H1 (cell line): ENCODE results near the gene PATJ. TPM values are rescaled to one million over a fixed set of nuclear protein-coding genes. Genes with fewer than 3 reads are reported as not detected.

Source experiments
- CTCF ChIA-PET: fragments of 300-600 bp; sonication (Branson Sonifier 250); formaldehyde crosslinking; loops from one replicate; lab custom pipeline; 2021; ENCODE audit not compliant: partially characterized antibody; lab: Charles Lee
- POLR2A ChIA-PET: fragments of 300-600 bp; sonication (Branson Sonifier 250); formaldehyde crosslinking; loops from one replicate; lab custom pipeline; 2021; ENCODE audit warnings: inconsistent platforms; ENCODE audit not compliant: partially characterized antibody; lab: Charles Lee
- DNase-seq, 2 experiments: peaks; one replicate each; pipeline versions ENCODE4 v3.0.0 to v3.0.0-alpha.2; 2010 to 2022; ENCODE audit warnings: low spot score in 2 of 2, low read depth in 1 of 2, mixed read lengths in 1 of 2
- FAIRE-seq: peaks from 2 replicates; lab custom pipeline; 2011; peaks lifted over from hg19 to GRCh38; lab: Jason Lieb, UNC
- H2AFZ ChIP-seq: 2 replicates; pipeline ENCODE4 v1.8.1; 2012; ENCODE audit warnings: low read length, inconsistent platforms
- H2AK5ac ChIP-seq: 2 replicates; pipeline ENCODE4 v1.6.1; 2013; ENCODE audit warnings: low read depth, low read length
- H2BK120ac ChIP-seq: replicated peaks from 2 replicates; pipeline ENCODE3; 2013; ENCODE audit warnings: low read depth, low read length, inconsistent platforms
- H2BK12ac ChIP-seq: 2 replicates; pipeline ENCODE4 v1.6.1; 2013; ENCODE audit warnings: low read depth, low read length
- H2BK15ac ChIP-seq: 2 replicates; pipeline ENCODE4 v1.6.1; 2013; ENCODE audit warnings: low read length
- H2BK20ac ChIP-seq: 2 replicates; pipeline ENCODE4 v1.6.1; 2013; ENCODE audit warnings: low read length
- H2BK5ac ChIP-seq: 2 replicates; pipeline ENCODE4 v1.6.1; 2013; ENCODE audit warnings: low read depth, low read length
- H3K14ac ChIP-seq: 2 replicates; pipeline ENCODE4 v1.6.1; 2013; ENCODE audit warnings: inconsistent platforms; ENCODE audit not compliant: insufficient read length
- H3K18ac ChIP-seq: 2 replicates; pipeline ENCODE4 v1.6.1; 2013; ENCODE audit warnings: low read length; ENCODE audit errors: extremely low read depth
- H3K23ac ChIP-seq: 2 replicates; pipeline ENCODE4 v1.6.1; 2013; ENCODE audit warnings: inconsistent platforms; ENCODE audit not compliant: insufficient read length
- H3K23me2 ChIP-seq: 2 replicates; pipeline ENCODE4 v1.6.1; 2013; ENCODE audit warnings: low read depth, low read length
- H3K27ac ChIP-seq: 2 replicates; pipeline ENCODE4 v1.6.1; 2011; ENCODE audit warnings: low read depth, low read length, inconsistent platforms
- H3K27me3 ChIP-seq, 4 experiments: replicated peaks in 1 of 4; 1 replicate in 1 of 4; 2 replicates in 3 of 4; pipeline versions ENCODE4 v1.6.1 to v1.8.1; 2011 to 2013; ENCODE audit warnings: low read length in 3 of 4, mild to moderate bottlenecking in 3 of 4, inconsistent platforms in 2 of 4, mixed read lengths in 2 of 4, moderate library complexity in 1 of 4; ENCODE audit not compliant: control insufficient read depth in 3 of 4, insufficient read depth in 3 of 4; ENCODE audit errors: extremely low read depth in 1 of 4
- H3K36me3 ChIP-seq, 4 experiments: 2 replicates each; pipeline versions ENCODE4 v1.6.1 to v1.8.1; 2011 to 2013; ENCODE audit warnings: mild to moderate bottlenecking in 4 of 4, low read length in 3 of 4, moderate library complexity in 2 of 4, control low read depth in 1 of 4, inconsistent platforms in 1 of 4; ENCODE audit not compliant: insufficient read depth in 4 of 4, control insufficient read depth in 2 of 4
- H3K4ac ChIP-seq: replicated peaks from 2 replicates; pipeline ENCODE3; 2013; ENCODE audit warnings: low read length, low read depth, mixed read lengths, inconsistent platforms; ENCODE audit not compliant: insufficient read length
- H3K4me1 ChIP-seq, 4 experiments: replicated peaks in 1 of 4; 1 replicate in 1 of 4; 2 replicates in 3 of 4; pipeline versions ENCODE4 v1.6.1 to v1.8.1; 2011 to 2013; ENCODE audit warnings: low read length in 3 of 4, inconsistent platforms in 2 of 4, mixed read lengths in 1 of 4; ENCODE audit not compliant: insufficient read depth in 4 of 4, control insufficient read depth in 3 of 4
- H3K4me2 ChIP-seq, 2 experiments: 2 replicates each; pipeline versions ENCODE4 v1.6.1 to v1.8.1; 2011 to 2013; ENCODE audit warnings: low read depth in 2 of 2, low read length in 2 of 2, control low read depth in 1 of 2, inconsistent platforms in 1 of 2, mild to moderate bottlenecking in 1 of 2; ENCODE audit not compliant: insufficient read depth in 1 of 2
- H3K4me3 ChIP-seq, 4 experiments: fragments of 200-600, 300-600 bp in 1 of 4; sonication (generic), shearing (Covaris generic), sonication (Bioruptor Twin) in 1 of 4; 2 replicates each; pipeline versions ENCODE4 v1.5.1 to v1.8.1; 2011 to 2016; ENCODE audit warnings: low read length in 4 of 4, low read depth in 3 of 4, control low read depth in 2 of 4, inconsistent platforms in 2 of 4, mild to moderate bottlenecking in 2 of 4, mixed read lengths in 1 of 4, moderate library complexity in 1 of 4; ENCODE audit not compliant: insufficient read depth in 2 of 4; ENCODE audit errors: extremely low read depth in 1 of 4
- H3K56ac ChIP-seq: replicated peaks from 2 replicates; pipeline ENCODE3; 2013; ENCODE audit warnings: low read depth, mild to moderate bottlenecking, mixed read lengths, low read length, inconsistent platforms; ENCODE audit not compliant: insufficient read length
- H3K79me1 ChIP-seq: 2 replicates; pipeline ENCODE4 v1.6.1; 2013; ENCODE audit warnings: low read depth, low read length, control low read depth
- H3K79me2 ChIP-seq, 2 experiments: 2 replicates each; pipeline versions ENCODE4 v1.6.1 to v1.8.1; 2012 to 2013; ENCODE audit warnings: low read length in 2 of 2, mild to moderate bottlenecking in 2 of 2, inconsistent platforms in 1 of 2; ENCODE audit not compliant: insufficient read depth in 2 of 2, control insufficient read depth in 1 of 2
- H3K9ac ChIP-seq, 4 experiments: replicated peaks in 1 of 4; 1 replicate in 1 of 4; 2 replicates in 3 of 4; pipeline versions ENCODE4 v1.6.1 to v1.8.1; 2011 to 2013; ENCODE audit warnings: low read depth in 3 of 4, low read length in 3 of 4, control low read depth in 2 of 4, mild to moderate bottlenecking in 2 of 4, moderate library complexity in 2 of 4, inconsistent platforms in 1 of 4; ENCODE audit errors: extremely low read depth in 1 of 4
- H3K9me3 ChIP-seq, 2 experiments: 2 replicates each; pipeline versions ENCODE4 v1.6.1 to v1.8.1; 2012 to 2013; ENCODE audit warnings: mild to moderate bottlenecking in 2 of 2, moderate library complexity in 2 of 2, control low read depth in 1 of 2, inconsistent platforms in 1 of 2, low read depth in 1 of 2, low read length in 1 of 2, mixed read lengths in 1 of 2; ENCODE audit not compliant: insufficient read depth in 2 of 2
- H4K20me1 ChIP-seq, 2 experiments: replicated peaks in 1 of 2; 2 replicates each; pipeline versions ENCODE3 to v1.8.1; 2011 to 2013; ENCODE audit warnings: inconsistent platforms in 2 of 2, low read length in 2 of 2, mild to moderate bottlenecking in 1 of 2; ENCODE audit not compliant: insufficient read depth in 2 of 2, control insufficient read depth in 1 of 2
- H4K5ac ChIP-seq: 2 replicates; pipeline ENCODE4 v1.6.1; 2013; ENCODE audit warnings: low read length, low read depth, mixed read lengths, inconsistent platforms; ENCODE audit not compliant: insufficient read length
- H4K8ac ChIP-seq: 2 replicates; pipeline ENCODE4 v1.8.0; 2013; ENCODE audit warnings: mild to moderate bottlenecking, moderate library complexity, low read length, inconsistent platforms; ENCODE audit not compliant: insufficient read depth; ENCODE audit errors: extremely low read depth
- H4K91ac ChIP-seq: replicated peaks from 2 replicates; pipeline ENCODE3; 2013; ENCODE audit warnings: low read length, mixed read lengths, inconsistent platforms; ENCODE audit not compliant: insufficient read length
- GABPA ChIP-seq: IDR thresholded peaks from 2 replicates; pipeline ENCODE4 v1.6.1; 2011; ENCODE audit warnings: mild to moderate bottlenecking, low read length, moderate library complexity, borderline replicate concordance; ENCODE audit not compliant: insufficient read depth
- MAFK ChIP-seq: IDR thresholded peaks from 2 replicates; pipeline ENCODE4 v1.6.1; 2012; ENCODE audit warnings: low read depth, mild to moderate bottlenecking, improper control_type of control experiment, low read length
- POU5F1 ChIP-seq: IDR thresholded peaks from 2 replicates; pipeline ENCODE4 v1.6.1; 2011; ENCODE audit warnings: low read depth, mild to moderate bottlenecking, low read length, moderate library complexity
- RNF2 ChIP-seq: fragments of 200-900, 300-1000 bp; sonication (generic); IDR thresholded peaks from 2 replicates; pipeline ENCODE4 v1.7.1; 2016; ENCODE audit warnings: borderline replicate concordance, low read depth, mild to moderate bottlenecking, antibody characterized with exemption, low read length; ENCODE audit not compliant: poor library complexity, severe bottlenecking; ENCODE audit errors: missing control alignments
- SIN3A ChIP-seq, 2 experiments: IDR thresholded peaks in 1 of 2; conservative IDR thresholded peaks in 1 of 2; 2 replicates each; pipeline ENCODE4 v1.6.1; 2011 to 2012; ENCODE audit warnings: low read length in 2 of 2, improper control_type of control experiment in 1 of 2, low read depth in 1 of 2, mild to moderate bottlenecking in 1 of 2
- ZNF274 ChIP-seq: IDR thresholded peaks from 2 replicates; pipeline ENCODE4 v1.7.0; 2012; ENCODE audit warnings: low read length, borderline replicate concordance; ENCODE audit errors: extremely low read depth
- WGBS, 2 experiments: shearing (Covaris generic) in 1 of 2; methylation state at CpG; one replicate each; pipeline versions ENCODE4 v1.1.6 to v1.1.7; 2013 to 2015; ENCODE audit warnings: low lambda C conversion rate in 2 of 2, mixed read lengths in 2 of 2, inconsistent platforms in 1 of 2, low coverage in 1 of 2, missing lambda C conversion rate in 1 of 2; ENCODE audit not compliant: insufficient replicate concordance in 2 of 2, insufficient coverage in 1 of 2, insufficient read length in 1 of 2; ENCODE audit errors: extremely low coverage in 1 of 2, missing lambda C conversion rate in 1 of 2; 5-methylcytosine and 5-hydroxymethylcytosine counted together
- polyA plus RNA-seq, 7 experiments: library from polyadenylated mRNA; depleted of rRNA in 3 of 7; stranded (reverse) in 5 of 7; unstranded in 2 of 7; fragments of >200 nt in 5 of 7; fragments of 200-250 nt in 2 of 7; gene quantifications; 1 replicate in 5 of 7; 2 replicates in 1 of 7; 4 replicates in 1 of 7; pipeline versions ENCODE4 v1.2.1 to v1.2.3, GENCODE V29; 2011 to 2013; ENCODE audit warnings: missing spikeins in 2 of 7, mixed read lengths in 2 of 7
- total RNA-seq: library from RNA; stranded (reverse); fragmentation: NEBNext Ultra II Directional; extraction: Animal tissue kit (Norgen Biotek cat#: 25700); gene quantifications from 2 replicates; pipeline ENCODE4 v1.2.1, GENCODE V29; 2021

The PATJ gene
- total and polyA plus RNA-seq, 2 of the 8 experiments (the other 6 are each of a cell fraction or from before 2014, with no cell fraction given) = 8.2 to 55.6 TPM

DNA sequence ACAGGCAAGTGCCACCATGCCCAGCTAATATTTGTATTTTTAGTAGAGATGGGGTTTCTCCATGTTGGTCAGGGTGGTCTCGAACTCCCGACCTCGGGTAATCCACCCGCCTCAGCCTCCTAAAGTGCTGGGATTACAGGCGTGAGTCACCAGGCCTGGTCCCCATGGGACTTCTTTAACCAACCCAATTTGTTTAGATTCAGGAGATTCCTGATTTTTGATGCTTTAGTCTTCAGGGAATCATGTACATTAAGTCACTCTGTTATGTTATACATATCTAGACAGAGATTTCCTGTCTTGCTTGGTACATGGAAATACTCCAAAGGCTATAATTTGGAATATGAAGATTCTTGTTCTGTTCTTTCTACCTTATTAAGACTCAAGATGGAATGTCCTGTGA lies 250.0 kb downstream of the PATJ start:
- Histone ChIP-seq H3K9me3 (no peaks in the 10 kb centered on the region), H3K4me2 (no peak overlapping the region), H2BK15ac (no peak overlapping the region), H3K4ac (no peak overlapping the region), H2BK5ac (no peak overlapping the region), H3K79me1 (no peaks in the 10 kb centered on the region), H3K23ac (no peak overlapping the region), H2AK5ac (no peak overlapping the region), H3K14ac (no peak overlapping the region), H3K9ac (no peak overlapping the region), H3K4me3 (no peak overlapping the region), H4K8ac (no peak overlapping the region), H3K27me3 (no peaks in the 10 kb centered on the region), H3K4me1 (no peaks in the 10 kb centered on the region), H4K91ac (no peak overlapping the region), H3K27ac (no peak overlapping the region), H3K36me3 (peaks cover 0 to 3% (median 0%) of the 10 kb centered on the region in 4 experiments; a peak in 5 of 8 replicates), H3K23me2 (no peaks in the 10 kb centered on the region), H2BK20ac (no peak overlapping the region), H3K79me2 (no peaks in the 10 kb centered on the region), H4K5ac (no peak overlapping the region), H2BK12ac (no peak overlapping the region), H3K56ac (no peak overlapping the region), H3K18ac (no peak overlapping the region), H2AFZ (no peak overlapping the region), H4K20me1 (no peaks in the 10 kb centered on the region), H2BK120ac (no peak overlapping the region)
- FAIRE-seq (no peak), DNase-seq (no peak)
- WGBS, 2 experiments = 100% methylated on average over 5 of the region's 5 CpGs; no CpG with 5 or more reads in 1 of the 2 experiments
- no peak for TF ChIP-seq POU5F1
- no peak for TF ChIP-seq MAFK
- TF ChIP-seq GABPA = no peak
- no peak for TF ChIP-seq ZNF274
- no peak for TF ChIP-seq RNF2
- TF ChIP-seq SIN3A (conservative IDR thresholded peaks at IDR 0.05 in 1 of 2, IDR thresholded peaks at IDR 0.05 in 1 of 2; ENCODE audit: low read depth in 1 of 2, low read length in 2 of 2) = no peak
- ChIA-PET CTCF (interaction anchor here (1.2 to 1.6 kb wide), 3 partner anchors 10 to 43 kb away, joined by 4 to 5 read pairs (median 5); no protein-coding TSS in a partner anchor), POLR2A (interaction anchor here (1.6 kb wide), 1 partner anchor 40 kb away, joined by 6 read pairs; no protein-coding TSS in a partner anchor)
